ENCODE data around the gene ACBD6.

ACBD6 gene

DNA sequence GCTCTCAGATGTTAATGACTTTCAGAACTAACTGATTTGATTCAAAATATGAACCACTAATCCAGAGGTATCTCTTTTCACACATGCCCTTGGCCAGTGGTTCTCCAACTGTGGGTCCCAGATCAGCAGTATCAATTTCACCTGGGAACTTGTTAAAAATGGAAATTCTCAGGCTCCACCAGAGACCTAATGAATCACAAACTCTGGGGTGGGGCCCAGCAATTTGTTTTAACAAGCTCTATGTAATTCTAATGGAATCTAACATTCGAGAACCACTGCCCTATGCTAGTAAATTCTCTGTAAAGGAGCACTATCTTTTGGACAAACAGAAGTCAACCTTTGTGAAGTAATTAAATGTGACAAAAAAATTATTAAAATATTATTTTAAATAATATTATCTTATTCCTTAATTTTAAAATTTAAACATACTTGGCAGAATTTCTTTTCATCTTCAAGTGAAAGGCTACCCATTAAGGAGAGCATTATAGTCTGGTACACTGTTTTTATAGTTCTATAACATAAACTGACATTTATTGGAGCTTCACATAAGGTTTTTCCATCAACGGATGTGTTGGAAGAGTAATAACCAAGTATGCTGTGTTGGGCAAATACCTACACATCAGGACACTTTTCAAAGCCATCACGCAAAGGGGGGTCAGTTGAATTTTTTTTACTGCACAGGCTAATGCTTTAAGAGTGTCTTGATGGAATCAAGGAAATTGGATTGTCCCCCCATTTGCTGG is 141.9 kb downstream of the ACBD6 start:
- DNase-seq (ENCODE audit: low read depth, low spot score) = peak; percentile 53
- no peak overlapping the region for H3K4me3 ChIP-seq (ENCODE audit: low read depth, low read length)
- in situ Hi-C loops (cut with HindIII; ENCODE audit: low sequenced_read_pairs) = no loop called here
- TF ChIP-seq, protein P1, sequence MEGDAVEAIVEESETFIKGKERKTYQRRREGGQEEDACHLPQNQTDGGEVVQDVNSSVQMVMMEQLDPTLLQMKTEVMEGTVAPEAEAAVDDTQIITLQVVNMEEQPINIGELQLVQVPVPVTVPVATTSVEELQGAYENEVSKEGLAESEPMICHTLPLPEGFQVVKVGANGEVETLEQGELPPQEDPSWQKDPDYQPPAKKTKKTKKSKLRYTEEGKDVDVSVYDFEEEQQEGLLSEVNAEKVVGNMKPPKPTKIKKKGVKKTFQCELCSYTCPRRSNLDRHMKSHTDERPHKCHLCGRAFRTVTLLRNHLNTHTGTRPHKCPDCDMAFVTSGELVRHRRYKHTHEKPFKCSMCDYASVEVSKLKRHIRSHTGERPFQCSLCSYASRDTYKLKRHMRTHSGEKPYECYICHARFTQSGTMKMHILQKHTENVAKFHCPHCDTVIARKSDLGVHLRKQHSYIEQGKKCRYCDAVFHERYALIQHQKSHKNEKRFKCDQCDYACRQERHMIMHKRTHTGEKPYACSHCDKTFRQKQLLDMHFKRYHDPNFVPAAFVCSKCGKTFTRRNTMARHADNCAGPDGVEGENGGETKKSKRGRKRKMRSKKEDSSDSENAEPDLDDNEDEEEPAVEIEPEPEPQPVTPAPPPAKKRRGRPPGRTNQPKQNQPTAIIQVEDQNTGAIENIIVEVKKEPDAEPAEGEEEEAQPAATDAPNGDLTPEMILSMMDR (IDR thresholded peaks at IDR 0.05; ENCODE audit: low read depth, low read length) = no peak

GRCh38 chr1:180358649-180359048 is 143.7 kb downstream of the ACBD6 start:
- no peak for DNase-seq (ENCODE audit: low read depth, low spot score)
- TF ChIP-seq, protein P1 (IDR thresholded peaks at IDR 0.05; ENCODE audit: low read depth, low read length) = no peak
- in situ Hi-C loops (cut with HindIII; ENCODE audit: low sequenced_read_pairs) = no loop called here
- H3K4me3 ChIP-seq (ENCODE audit: low read depth, low read length) = no peak overlapping the region

- in situ Hi-C loops (cut with HindIII; ENCODE audit: low sequenced_read_pairs) = no loop called here
- TF ChIP-seq, protein P1 (IDR thresholded peaks at IDR 0.05; ENCODE audit: low read depth, low read length) = no peak
- no peak for DNase-seq (ENCODE audit: low read depth, low spot score)
- H3K4me3 ChIP-seq (ENCODE audit: low read depth, low read length) = no peak overlapping the region
Observed at GRCh38 chr1:180353945-180354344, 148.4 kb downstream of the ACBD6 start.

DNA sequence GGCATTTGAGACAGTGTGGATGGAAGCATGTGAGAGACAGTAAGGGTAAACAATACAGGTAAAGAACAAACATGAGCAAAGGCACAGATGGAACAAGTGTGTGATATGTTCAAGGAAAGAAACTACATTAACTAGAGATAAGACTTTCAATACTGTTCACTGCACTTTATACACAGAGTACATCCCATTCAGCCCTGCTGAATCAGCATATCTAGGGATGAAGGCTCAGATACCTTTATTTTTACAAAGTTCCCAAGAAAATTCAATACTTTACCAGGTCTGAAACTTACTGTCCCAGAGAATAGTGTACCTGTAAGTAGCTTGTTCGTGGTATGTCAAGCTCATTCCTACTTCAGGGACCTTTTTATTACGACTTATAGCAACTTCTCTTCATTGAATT is 149.8 kb downstream of the ACBD6 start:
- in situ Hi-C loops (cut with HindIII; ENCODE audit: low sequenced_read_pairs) = no loop called here
- no peak for DNase-seq (ENCODE audit: low read depth, low spot score)
- no peak overlapping the region for H3K4me3 ChIP-seq (ENCODE audit: low read depth, low read length)
- TF ChIP-seq, protein P1 (IDR thresholded peaks at IDR 0.05; ENCODE audit: low read depth, low read length) = no peak

GRCh38 chr1:180352021-180352420 is 150.4 kb downstream of the ACBD6 start:
- in situ Hi-C loops (cut with HindIII; ENCODE audit: low sequenced_read_pairs) = no loop called here
- no peak overlapping the region for H3K4me3 ChIP-seq (ENCODE audit: low read depth, low read length)
- DNase-seq (ENCODE audit: low read depth, low spot score) = no peak
- TF ChIP-seq, protein P1 (IDR thresholded peaks at IDR 0.05; ENCODE audit: low read depth, low read length) = no peak

GRCh38 chr1:180345148-180345547 is 157.2 kb downstream of the ACBD6 start:
- in situ Hi-C loops (cut with HindIII; ENCODE audit: low sequenced_read_pairs) = no loop called here
- no peak for DNase-seq (ENCODE audit: low read depth, low spot score)
- no peak overlapping the region for H3K4me3 ChIP-seq (ENCODE audit: low read depth, low read length)
- TF ChIP-seq, protein P1 (IDR thresholded peaks at IDR 0.05; ENCODE audit: low read depth, low read length) = no peak

All from astrocyte of the spinal cord (primary cell).